ENCODE measurements around the gene TDO2.
"Not testable (repeated sequence)": the region's sequence is repeated elsewhere in the genome, so short reads cannot be mapped to it uniquely, and the experiment has no call there.

Gene TDO2

DNA sequence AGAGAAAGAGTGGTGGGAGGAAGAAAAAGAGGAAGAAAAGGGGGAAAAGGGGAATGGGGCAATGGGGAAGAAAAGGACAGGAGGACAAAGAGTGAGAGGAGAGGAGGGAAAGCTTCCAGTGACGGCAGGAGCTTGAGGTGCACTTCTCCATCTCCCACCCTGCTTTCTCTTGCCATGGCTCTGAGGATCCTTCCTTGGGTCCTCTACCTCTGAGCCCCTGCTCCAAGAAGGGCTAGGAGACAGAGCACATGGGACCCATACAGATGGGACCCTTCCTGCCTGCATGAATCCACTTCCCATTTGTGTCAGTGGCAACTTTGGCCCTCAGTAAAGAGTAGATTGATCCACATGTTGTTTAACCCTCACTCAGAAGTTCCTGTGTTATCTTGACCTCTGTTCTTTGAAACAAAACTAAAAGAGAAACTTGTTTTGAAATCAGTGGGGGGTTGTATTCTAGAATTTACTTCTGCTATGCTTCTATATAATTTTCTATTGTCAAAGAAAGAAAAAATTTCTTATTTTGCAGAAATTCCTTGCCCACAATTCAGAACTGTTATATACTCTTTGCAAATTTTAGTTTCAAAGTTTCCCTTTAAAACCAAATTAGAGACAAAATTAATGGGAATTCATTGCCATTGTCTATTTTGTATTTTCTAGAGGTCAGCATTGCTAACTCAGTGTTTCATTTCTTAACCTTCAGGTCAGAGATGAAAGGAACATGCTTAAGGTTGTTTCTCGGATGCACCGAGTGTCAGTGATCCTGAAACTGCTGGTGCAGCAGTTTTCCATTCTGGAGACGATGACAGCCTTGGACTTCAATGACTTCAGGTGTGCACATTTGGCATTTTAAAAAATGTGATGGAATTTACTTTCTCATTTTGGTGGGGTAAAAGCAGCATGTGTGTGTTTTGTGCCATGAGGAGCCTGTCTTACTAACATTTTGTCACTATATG is 5.0 kb downstream of the TDO2 start:
- DNase-seq: peak; percentile 67

GRCh38 chr4:155909615-155910226 is 6.2 kb downstream of the TDO2 start:
- DNase-seq: peak; percentile 29

- peak; percentile 85 for DNase-seq
These were observed 8.4 kb downstream of the TDO2 start for GRCh38 chr4:155911905-155912304.

- no peak for DNase-seq
These were observed 11.3 kb downstream of the TDO2 start for GRCh38 chr4:155914782-155915181.

- no peak for DNase-seq
These were observed 18.1 kb downstream of the TDO2 start for GRCh38 chr4:155921597-155921996.

DNA sequence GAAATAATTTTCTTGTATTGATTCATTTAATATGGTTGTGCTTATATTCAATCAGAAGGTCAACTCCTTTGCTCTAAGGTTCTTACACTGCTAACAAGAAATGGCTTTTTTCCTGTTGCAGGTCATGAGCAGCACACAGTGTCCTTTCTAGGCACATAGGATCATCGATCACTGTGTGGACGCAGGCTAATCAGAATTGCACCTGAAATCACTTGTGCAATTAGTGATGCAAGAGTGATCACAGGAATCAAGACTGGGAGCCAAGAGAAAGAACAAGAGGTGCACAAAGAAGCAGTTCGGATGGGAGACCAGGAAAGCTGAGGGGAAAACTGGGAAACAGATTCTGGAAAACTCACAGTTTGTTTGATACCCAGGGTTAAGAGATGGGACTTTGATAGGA is 21.1 kb downstream of the TDO2 start:
- no peak for DNase-seq

DNA sequence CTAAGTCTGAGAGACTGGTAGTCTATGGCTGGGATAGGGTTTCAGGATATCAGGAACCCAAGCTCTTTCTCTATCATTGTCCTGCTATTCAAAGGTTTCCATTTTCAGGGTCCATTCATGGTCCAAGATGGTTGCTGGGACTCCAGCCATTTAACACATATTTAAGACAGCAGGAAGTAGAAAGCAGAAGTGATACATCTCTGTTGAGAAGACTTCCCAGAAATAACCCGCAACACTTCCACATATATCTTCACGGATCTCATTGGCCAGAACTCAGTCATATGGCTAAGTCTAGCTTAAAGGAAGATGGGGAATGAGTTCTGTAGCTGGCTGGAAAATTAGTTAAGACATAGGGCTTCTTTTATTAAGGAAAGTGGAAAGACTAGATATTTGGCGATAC is 26.3 kb downstream of the TDO2 start:
- DNase-seq: no peak

GRCh38 chr4:155930330-155930729 is 26.8 kb downstream of the TDO2 start:
- no peak for DNase-seq

GRCh38 chr4:155931634-155932033 is 28.1 kb downstream of the TDO2 start:
- no peak for DNase-seq

DNA sequence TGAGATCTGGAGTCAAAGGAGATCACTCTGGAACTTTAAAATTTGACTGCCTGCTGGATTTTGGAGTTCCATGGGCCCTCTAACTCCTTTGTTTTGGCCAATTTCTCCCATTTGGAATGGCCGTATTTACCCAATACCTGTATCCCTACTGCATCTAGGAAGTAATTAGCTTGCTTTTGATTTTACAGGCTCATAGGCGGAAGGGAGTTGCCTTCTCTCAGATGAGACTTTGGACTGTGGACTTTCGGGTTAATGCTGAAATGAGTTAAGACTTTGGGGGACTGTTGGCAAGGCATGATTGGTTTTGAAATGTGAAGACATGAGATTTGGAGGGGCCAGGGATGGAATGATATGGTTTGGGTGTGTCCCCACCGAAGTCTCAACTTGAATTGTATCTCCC is 31.1 kb downstream of the TDO2 start:
- DNase-seq: not testable (repeated sequence)

- no peak for DNase-seq
These were observed 32.0 kb downstream of the TDO2 start for GRCh38 chr4:155935389-155935986.

DNA sequence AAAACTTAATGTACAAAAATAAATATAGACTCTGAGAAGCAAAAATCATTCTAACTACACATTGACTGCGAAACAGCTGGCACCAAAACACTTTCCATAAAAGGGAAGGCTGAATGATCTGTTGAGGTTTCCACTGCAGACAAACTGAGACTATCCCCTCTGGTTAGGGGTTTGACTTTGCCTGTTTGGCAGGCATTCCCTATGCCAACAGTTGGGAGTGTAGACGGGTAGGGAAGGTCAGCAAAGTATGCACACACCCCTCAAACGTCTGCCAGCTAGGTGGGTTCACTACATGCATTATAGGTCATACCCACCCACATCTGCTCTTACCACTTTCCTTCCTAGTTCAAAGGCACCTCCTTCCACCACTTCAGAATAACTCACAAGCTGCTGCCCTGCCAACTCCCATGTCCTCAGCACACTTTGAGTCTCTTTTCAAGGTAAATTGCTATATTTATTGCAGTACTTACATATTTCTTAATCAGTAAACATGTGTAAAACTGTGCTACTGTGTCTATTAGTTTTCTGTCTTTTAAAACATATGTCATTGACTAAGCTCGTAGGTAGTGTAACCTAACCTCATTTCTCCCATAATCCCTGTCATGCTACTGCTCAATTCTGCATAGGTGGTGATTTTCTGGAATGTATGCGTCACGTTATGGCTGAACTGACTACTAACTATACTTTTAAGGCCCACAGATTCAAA is 37.7 kb downstream of the TDO2 start:
- DNase-seq: no peak

- DNase-seq: no peak
These were observed 38.3 kb downstream of the TDO2 start for GRCh38 chr4:155941820-155942219.

DNA sequence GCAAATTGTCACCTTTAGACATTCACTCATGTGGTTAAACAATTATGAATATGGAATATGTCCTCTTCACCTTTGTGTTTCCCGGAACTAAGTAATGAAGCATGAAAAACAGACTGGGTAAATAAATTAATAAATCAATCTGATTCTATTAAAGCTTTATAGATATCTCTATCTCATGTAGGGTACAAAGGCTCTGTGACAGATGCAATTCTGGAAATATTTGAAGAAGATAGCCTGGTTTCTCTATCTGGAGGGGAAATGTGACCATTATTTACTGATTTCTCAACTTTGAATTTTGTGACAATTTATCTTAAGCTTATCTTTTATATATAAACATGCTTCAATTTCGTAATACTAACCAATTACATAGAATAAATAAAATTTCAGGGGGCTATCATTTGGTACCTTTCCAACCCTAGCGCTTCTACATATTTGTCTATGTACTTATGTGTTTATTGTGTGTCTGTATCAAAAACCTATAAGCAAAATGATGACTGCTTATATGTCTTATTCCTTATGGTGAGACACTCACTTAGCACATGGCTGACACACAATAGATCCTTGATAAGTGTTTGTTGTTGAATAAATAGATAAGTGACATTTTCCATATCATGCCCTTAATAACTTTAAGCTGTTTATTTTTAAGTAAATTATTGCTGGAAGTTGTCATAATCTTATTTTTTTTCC is 40.3 kb downstream of the TDO2 start:
- DNase-seq: no peak

DNA sequence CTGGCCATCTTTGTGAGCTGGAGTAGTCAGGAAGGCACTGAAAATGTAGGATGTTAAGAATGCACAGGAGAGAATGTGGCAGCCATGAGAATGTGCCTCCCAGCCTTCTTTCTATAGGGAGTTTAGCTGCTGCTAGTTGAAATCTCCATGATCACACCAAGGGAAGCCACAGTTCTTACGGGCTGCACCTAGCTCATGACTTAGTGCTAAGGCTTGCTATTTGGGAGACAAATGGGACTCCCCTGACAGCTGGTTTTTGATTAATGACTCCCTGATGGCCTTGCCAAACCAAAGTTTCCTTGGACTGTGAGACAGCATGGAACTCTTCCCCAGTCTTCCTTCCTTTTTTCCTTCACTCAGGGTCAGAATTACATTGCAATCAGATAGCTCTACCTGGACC is 41.0 kb downstream of the TDO2 start:
- DNase-seq: no peak

DNA sequence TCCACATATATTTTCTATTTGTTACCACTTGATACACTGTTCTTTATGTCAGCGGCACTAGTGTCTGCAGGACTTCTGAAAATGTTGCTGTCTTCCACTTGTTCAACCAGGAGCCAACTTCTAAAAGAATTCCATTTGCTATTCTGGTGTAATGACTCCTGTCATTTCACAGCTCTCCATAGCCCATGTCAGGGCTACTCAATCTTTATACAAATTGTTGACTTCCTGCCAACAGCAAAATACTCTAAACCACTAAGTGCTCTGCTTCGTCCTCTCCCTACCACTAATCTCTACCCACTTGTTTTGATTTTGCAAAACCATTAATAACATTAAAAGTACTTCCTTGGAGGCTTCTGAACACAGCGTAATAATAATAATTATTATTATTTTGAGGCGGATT is 43.0 kb downstream of the TDO2 start:
- no peak for DNase-seq

GRCh38 chr4:155948541-155948940 is 45.0 kb downstream of the TDO2 start:
- DNase-seq: no peak

DNA sequence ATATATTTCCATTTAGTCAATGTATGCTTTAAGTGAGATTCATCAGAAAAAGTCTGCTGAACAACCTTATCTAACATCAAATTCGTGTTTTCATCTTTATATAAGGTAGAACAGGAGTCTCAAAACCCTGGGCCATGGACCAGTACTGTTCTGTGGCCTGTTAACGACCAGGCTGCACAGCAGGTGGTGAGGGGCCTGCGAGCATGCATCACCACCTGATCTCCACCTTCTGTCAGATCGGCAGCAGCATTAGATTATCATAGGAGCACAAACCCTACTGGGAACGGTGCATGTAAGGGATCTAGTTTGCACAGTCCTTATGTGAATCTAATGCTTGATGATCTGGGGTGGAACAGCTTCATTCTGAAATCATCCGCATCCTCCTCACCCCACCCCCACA is 47.0 kb downstream of the TDO2 start:
- no peak for DNase-seq

DNA sequence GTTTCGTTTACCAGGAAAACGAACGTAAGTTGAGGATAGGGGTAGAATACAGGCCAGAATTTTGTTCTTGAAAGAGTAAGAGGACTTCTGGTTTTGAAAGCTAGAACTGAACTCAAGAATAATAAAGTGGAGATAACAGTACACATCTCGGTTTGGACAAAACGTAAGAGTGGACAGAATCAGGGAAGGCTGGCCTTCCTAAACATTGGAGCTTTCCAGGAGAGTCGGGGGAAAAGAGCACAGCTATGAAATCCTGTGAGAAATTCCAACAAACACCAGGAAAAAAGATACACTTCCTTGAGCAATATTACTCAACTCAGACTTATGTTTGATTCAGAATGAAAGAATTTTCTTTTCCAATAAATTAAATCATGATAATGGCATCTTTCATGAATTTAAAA is 49.0 kb downstream of the TDO2 start:
- no peak for DNase-seq

DNA sequence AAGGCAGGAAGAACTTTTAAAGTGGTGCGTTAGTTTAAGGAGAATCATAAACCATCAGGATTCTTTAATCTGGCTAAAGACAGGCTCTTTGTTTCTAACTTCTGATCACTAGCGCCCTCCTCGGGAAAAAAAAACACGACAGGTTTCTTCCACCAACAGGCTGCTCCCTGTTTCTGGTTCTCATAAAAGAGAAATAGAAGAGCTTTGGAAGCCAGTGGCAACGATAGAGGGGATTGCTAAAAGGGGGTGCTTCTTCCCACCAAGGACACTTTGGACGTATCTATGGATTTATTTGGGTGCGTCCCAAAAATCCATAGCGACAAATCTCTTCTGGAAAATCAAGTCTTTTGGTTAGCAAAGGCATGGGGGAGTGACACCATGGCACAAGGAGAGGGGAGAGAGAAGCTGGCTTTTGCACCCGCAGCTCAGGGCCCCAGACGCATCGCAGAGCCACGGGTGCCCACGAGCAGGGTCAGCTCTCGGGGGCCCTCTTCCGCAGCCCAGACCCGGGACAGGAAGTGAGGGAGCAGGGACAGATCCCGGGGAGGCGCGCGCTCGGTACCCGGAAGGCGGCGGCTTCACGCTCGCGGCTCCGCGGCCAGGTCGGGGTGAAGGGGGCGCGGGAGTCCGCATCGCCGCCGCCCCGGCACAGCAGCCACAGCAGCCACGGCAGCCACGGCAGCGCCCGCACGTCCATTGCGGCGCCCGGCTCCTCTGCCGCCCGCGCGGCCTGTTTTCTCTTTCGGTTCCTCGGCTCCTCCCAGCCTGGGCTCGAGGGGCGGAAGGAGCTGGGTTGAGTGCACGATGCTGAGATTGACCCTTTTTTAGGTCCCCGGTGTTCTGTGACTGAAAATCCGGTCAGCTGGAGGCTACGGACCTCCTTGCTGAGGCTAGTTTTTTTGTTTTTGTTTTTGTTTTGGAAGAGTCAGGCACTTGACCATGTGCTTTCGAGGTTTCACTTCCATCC is 49.9 kb downstream of the TDO2 start, which contains the start of gene CTSO:
CTSO (minus strand) TSS at position 716 of the 967 bp plus-strand sequence; CDS start at position 697, 19 bp downstream.
- peak; percentile 93 for DNase-seq

DNA sequence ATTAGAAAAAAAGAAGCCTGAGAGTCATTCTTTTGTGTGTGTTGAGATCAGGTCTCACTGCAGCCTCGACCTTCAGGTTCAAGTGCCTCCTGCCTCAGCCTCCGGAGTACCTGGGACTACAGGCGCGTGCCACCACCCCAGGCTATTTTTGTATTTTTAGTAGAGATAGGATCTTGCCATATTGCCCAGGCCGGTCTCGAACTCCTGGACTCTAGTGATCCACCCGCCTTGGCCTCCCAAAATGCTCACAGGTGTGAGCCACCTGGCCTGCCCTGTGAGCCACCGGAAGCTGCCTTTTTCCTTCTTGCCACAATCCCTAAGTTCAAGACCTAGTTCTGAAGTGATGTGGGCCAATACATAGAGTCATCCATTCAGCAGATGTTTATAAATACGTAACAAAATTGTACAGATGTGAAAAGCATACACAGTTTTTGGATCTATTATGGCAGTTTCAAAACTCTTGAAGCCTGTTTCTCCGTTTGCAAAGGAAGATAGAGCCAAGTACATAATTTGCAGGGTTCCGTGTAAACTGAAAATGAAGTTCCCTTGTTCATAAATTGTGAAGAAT is 50.7 kb downstream of the TDO2 start:
- DNase-seq: no peak

Data from OCI-M1 (cell line).